Activated T-cell treated with anti-CD3 and anti-CD28 coated beads, Interleukin-2, amount 50 U/mL, for 1 hour (primary cell): ENCODE results near the gene PPIP5K1.
"Not testable (repeated sequence)": the region's sequence is repeated elsewhere in the genome, so short reads cannot be mapped to it uniquely, and the experiment has no call there.

Experiments used
- DNase-seq: peaks from one replicate; pipeline ENCODE4 v3.0.0-alpha.2; 2020

Gene PPIP5K1

DNA sequence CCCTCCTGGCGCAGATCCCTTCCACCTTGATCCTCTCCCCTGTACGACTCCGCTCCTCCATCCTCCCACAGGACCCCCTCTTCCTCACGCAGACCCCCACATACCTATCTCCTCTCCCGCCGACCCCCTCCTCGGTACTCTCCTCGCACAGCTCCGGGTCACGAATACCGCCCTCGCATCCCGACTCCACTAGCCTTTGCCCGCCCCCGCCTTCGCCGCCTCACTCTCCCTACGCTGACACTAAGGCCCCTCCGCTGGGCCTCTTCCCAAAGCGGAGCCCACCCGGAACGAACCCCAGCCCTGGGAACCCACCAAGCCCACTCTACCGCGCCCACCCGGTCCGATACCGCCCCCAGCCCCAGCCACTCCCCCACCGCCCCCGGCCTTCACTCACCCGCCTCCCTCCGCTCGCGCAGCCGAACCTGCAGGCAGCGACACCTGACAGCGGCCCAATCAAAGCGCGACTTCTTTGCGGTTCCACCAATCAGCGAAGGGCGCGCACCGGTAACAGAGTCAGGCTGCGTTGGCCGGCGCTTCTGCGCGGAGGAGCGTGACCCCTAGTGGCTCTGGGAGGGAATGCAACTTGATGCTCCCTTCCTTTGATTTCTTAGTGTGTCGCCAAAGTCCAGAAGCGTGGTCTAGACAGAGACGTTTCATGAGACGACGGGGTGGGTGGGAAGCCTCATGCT, at the start of gene PPIP5K1:
TSS of gene PPIP5K1 (minus strand) at position 431 of the 689 bp plus-strand sequence. CDS start 5,704 bp downstream, outside the sequence.
- DNase-seq = not testable (repeated sequence)

DNA sequence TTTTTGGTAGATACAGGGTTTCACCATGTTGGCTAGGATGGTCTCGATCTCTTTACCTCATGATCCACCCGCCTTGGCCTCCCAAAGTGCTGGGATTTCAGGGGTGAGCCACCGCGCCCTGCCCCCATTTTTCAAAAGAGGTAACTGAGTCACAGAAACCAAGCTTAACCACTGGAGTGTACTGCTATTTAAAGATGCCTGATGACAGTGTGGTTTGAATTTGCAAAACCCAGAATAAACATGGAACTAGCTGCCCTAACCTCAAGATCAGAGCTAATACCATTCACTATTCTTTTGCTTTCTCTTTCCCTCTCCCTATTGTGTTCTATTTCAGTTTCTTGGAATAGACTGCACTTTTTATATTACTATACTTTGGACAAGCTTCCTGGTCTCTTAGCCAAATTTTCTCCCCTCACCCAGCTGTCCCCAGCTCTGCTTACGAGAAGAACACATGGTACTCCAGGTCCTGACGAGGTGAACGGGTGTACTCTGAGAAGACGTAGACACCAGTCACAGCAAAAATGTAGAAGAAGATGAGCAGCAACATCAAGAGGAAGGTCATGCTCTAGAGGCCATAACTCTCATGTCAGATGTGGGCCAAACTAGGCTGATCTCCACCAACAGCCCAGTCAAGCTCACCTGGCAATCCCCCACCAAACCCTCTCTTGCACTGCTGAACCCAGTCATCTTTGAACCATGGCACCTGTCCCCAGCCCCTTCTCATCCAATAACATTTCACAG, 48.6 kb upstream of the PPIP5K1 start:
- not testable (repeated sequence) for DNase-seq

DNA sequence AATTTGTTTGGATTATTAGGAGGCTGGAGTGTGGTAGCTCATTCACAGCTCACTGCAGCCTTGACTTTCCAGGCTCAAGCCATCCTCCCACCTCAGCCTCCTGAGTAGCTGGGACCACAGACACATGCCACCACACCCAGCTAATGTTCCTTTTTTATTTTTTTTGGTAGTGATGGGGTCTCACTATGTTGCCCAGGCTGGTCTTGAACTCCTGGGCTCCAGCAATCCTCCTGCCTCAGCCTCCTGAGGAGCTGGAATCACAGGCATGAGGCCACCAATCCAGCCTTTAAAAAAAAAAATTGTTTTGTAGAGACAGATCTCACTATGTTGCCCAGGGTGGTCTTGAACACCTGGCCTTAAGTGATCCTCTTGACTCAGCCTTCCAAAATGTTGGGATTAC, 36.9 kb upstream of the PPIP5K1 start:
- DNase-seq = not testable (repeated sequence)

DNA sequence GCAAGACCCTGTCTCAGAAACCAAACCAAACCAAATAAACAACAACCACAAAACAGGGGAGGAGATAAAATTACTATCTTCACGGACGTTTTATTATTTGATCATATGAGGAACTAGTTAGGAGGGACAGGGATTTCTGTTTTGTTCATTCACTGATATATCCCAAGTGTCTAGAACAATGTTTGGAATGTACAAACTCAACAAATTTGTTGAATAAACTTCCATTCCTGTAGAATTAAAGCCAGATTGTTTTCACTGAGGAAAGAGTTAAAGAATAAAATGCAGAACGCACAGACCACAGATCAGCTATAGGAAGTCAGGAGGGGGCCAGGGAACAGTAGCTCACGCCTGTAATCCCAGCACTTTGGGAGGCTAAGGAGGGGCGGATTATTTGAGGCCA, 35.1 kb upstream of the PPIP5K1 start:
- no peak for DNase-seq

DNA sequence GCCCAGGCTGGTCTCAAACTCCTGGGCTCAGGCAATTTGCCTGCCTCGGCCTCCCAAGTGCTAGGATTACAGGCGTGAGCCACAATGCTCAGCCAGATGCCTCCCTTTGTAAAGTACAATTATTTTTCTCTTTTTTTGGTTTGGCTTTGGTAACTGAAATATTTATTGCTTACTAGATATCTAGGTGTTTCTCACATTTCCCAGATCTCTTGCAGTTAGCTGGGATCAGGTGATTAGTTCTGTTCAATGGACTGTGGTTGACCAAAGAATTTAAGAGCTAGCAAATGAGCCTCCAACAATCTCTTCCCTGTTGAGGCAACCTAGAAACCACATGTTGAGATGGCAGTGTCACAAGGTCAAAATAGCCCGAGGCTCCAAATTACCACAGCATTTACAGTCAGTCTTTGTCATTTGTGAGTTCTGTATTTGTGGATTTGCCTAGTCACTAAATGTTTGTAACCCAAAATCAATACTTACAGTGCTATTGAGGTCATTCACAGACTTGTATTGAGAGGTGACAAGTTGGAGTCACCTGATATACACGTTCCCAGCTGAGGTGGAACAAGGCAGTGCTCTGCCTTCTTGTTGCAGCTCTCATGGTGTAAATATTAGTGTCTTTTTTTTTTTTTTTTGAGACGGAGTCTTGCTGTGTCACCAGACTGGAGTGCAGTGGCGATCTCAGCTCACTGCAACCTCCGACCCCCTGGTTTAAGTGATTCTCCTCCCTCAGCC, 32.2 kb upstream of the PPIP5K1 start:
- not testable (repeated sequence) for DNase-seq

DNA sequence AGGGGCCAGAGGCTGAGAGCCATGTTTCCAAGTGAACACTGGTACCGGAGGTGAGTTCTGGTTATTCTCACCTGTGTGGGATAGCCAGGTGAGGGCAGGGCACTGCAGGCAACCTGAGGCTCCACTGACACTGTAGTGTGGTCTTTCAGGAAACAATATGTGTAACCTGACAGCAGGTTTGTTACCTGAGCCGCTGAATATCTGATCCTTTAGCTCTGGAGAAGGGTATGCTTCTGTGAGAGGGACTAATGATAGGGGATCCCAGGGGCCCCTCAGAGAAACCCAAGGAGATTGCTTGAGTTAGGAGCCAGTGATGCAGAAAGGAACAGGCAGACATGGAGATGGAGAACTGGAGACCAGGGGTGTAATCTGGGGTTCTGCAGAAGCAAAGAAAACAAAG, 28.7 kb upstream of the PPIP5K1 start, which contains the start of gene STRC:
TSS of gene STRC (minus strand) at position 101 of the 400 bp plus-strand sequence. CDS start at position 23, 78 bp downstream.
- DNase-seq = not testable (repeated sequence)

DNA sequence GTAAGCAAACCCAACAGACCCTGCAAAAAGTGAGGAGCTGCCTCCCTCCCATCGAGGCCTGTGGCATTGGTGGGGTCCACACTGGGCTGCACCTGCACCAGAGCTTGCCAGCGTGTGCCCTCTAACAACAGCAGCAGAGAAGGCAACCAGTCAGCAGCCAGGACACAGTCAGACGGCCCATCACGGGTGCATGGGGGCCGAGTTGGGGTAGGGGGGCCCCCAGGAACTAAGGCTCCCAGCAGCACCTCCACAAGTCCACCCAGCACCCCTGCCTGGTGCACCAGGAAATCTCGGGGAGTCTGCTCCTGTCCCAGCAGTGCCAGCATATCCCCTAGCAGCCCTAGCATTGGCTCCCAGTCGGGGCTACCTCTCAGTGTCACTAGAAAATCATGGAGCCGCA, 27.7 kb upstream of the PPIP5K1 start:
- DNase-seq = not testable (repeated sequence)

DNA sequence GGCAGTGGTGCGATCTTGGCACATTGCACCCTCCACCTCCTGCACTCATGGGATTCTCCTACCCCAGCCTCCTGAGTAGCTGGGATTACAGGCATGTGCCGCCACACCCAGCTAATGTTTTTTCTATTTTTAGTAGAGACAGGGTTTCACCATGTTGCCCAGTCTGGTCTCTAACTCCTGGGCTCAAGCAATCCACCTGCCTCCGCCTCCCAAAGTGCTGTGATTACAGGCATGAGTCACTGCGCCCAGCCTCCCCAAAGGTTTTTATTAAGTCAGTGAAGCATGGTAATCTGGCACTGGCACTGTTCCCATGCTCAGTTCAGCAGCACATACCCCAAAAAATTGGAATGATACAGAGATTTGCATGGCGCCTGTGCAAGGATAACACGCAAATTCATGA, 12.2 kb upstream of the PPIP5K1 start:
- not testable (repeated sequence) for DNase-seq

DNA sequence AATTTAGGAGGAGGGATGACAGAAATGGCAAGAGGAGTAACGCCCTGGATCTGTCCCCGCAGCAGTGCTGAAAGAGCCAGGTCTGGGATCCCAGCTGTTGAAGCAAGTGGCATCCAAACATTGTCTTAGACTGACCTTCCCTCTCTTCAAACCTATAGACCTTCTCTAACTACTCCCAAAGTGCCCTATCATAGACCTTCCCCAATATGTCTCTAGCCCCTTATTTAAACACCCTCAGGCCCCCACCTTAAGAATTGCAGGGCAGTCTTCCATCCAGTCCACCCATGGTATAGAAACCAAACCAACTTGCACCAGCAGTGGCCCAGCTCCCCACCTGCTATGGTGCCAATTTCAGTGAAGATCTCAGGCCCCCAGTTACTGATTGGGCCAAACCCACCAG, 10.2 kb upstream of the PPIP5K1 start:
- not testable (repeated sequence) for DNase-seq

DNA sequence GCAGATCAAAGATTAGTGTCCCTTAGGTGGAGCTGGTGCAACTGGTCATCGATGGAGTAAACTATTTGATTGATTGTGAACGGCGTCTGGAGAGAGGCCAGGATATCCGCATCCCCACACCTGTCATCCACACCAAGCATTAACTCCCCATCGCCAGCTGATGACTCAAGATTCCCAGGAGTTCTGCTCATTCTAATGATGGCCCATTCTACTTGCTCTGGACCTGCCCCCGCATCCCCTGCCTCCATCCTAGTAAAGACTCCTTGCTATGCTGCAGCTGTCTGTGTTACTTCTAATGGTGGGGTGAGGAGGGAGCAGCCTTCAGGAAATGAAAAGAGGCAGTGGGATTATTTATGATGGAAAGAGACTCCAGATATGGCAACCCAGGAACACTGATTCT, 9.1 kb upstream of the PPIP5K1 start:
- not testable (repeated sequence) for DNase-seq

DNA sequence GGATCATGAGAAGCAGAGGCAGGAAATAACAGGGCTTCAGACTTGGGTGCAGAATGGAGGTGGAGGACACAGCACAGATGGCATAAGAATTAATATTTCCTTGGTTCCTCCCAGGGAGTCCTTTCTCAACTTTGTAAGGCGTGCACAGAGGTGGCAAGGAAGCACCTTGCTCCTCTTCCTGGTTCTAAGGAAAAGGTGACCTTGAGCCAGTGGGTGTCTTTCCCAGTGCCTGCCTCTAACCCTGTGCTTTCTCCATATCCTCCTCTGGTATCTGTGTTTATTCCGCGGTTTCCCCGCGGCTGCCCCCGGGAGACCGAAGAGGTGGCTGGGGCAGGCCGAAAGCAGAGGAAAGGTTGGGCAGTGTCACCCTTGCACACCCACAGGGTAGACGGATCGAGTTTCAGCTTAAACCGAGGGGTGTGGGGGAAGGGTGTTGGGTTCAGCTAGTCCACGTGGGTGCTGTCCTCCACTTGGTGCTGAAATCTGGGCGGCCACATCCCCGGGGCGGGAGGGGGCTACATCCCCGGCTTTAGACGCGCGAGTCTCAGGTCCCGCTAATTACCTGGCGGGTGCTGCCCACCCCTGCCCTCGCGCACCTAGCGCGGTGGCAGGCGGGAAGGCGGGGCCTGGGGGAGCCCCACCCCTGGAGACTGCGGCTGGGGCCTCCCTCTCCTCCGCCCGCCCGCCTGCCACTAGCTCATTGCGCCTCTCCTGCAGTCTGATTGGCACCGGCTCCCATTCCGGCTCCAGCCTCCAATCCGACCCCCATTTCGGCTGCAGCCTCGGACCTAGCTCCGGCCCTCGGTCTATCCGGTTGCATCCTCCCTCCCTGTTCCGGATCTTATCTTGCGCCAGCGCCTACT, 3.6 kb upstream of the PPIP5K1 start, which contains the start of gene CKMT1B:
TSS of gene CKMT1B (plus strand) at position 700 of the 863 bp plus-strand sequence. CDS start 192 bp downstream, outside the sequence.
- not testable (repeated sequence) for DNase-seq

DNA sequence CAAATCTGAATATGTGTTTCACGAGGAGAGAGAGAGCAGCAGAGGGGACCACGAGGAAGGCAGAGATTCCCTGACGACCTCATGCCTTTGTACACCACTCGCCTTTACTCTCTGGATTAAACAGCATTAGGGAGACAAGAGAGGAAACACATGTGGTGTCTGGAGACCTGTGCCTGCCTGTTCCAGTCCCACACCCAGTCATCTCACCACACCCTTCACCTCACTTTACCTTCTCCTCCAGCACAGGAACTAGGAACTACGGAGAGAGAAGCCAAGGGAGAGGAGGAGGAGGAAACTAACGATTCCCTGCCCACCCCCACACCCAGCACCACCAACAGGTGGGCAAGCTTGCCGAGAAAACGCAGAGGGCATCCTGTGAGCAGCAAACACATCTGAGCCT, 2.8 kb upstream of the PPIP5K1 start:
- DNase-seq = not testable (repeated sequence)

DNA sequence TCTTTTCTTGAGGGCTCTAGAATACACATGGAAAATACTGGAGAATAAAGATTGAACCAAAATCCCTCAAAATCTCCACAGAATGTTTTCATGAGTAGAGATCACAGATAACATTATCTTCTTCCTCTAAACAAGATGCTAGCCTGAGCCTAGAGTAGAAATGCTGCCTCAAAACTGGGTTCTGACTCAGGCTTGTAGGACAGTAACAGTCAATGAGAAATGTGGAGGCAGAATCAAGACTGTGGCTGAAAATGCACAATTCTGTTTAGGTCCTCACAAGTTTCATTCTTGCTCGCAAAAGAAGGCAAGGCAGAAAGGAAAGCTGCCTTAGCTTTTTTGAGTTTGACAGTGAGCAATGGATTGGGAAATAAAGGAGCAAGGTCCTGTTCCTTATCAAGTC, 15.4 kb downstream of the PPIP5K1 start:
- DNase-seq = not testable (repeated sequence)

DNA sequence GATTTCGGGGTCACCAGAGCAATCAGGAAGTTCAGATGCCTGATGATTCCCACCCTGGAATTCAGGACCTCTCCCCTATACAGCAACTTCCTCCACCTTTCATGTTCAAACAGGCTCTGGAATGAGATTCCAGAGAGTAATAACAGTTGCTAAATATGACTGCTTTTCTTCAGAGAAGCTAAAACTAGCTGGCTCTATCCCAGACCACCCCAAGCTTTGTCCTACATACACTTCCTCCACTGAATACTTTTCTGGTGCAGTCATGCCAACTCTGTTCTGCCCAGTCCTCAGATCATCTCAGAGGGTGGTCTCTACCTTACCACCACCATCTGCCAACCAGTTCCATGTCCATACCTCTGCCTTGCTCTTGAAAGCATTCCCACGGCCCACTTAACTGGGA, 23.4 kb downstream of the PPIP5K1 start:
- not testable (repeated sequence) for DNase-seq

DNA sequence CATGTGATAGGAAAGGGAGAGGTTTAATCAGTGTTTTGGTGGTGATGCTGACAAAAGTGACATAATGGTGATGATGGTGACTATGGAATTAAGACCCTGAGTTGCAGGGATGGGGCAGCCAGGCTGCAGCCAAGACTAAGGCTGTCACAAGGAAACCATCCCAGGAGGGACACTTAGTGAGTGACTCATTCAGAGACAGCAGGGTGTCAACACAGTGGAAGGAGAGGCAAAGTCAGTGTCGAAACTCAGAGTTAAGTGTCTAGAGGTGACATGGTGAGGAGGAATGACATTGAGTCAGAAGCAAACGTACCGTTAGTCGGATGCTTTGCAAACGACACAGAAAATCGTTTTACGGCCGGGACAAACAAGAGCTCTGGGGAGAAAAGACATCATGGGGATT, 26.2 kb downstream of the PPIP5K1 start:
- not testable (repeated sequence) for DNase-seq

DNA sequence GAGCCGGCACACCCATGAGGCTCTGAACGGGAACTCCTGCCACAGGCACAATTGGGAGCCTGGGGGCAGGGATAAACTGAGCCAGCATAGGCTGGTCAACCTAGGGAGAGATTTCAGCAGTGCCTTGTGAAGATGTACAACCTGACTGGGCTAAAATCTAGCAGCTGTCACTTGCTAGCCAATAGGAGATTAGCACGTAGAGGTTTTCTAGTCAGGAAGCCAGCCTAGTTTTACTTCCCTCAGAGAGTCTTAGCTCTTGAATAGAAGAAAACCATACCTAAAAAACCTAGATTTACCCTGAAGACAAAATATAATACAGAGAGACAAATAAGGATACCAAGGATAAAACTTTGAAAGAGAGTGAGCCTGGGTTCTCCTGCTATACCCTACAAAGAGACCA, 27.3 kb downstream of the PPIP5K1 start:
- not testable (repeated sequence) for DNase-seq

DNA sequence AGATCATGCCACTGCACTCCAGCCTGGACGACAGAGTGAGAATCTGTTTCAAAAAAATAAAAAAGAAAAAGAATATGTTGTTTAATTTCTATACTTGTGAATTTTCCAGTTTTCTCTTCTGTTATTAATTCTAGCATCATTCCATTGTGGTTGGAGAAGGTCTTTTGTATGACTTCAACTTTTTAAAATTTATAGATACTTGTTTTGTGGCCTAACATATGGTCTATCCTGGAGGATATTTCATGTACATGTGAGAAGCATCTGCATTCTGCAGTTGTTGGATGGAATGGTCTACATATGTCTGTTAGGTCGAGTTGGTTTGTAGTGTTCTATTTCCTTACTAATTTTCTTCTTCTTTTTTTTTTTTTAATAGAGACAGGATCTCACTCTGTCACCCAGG, 37.0 kb downstream of the PPIP5K1 start:
- DNase-seq = no peak

DNA sequence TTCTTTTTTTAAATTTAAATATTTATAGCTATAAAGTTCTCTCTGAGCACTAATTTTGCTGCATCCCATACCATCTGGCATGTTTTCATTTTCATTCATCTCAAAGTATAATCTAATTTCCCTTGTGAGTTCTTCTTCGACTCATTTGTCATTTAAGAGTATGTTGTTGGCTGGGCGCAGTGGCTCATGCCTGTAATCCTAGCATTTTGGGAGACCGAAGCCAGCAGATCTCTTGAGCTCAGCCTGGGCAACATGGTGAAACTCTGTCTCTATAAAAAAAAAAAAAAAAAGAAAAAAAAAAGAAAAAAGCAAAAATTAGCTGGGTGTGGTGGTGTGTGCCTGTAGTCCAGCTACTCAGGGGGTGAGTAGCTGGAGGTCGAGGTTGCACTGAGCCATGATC, 37.8 kb downstream of the PPIP5K1 start:
- DNase-seq = no peak

DNA sequence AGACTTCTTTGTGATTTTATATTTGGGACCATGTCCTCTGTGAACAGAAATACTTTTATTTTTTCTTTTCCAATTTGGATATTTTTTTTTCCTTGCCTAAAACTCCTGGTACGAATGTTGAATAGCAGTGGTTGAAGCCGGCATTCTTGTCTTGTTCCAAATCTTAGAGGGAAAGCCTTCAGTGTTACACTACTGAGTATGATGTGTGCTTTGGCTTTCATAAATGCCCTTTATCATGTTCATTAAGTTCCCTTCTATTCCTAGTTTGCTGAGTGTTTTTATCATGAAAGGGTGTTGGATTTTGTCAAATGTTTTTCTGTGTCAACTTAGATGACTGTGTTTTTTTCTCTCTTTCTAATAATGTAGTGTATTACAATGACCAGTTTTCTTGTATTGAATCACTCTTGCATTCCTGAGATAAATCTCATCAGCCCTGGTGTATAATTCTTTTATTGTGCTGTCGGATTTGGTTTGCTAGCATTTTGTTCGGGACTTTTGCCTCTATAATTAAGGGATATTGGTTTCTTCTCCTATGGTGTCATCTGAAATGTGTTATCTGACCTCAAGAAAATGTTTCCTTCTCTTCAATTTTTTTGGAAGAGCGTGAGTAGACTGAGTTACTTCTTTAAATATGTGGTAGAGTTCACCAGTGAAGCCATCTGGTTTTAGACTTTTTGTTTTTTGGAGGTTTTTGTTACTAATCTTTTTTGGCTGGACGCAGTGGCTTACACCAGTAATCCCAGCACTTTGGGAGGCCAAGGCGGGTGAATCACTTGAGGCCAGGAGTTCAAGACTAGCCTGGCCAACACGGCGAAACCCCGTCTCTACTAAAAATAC, 39.3 kb downstream of the PPIP5K1 start:
- no peak for DNase-seq

DNA sequence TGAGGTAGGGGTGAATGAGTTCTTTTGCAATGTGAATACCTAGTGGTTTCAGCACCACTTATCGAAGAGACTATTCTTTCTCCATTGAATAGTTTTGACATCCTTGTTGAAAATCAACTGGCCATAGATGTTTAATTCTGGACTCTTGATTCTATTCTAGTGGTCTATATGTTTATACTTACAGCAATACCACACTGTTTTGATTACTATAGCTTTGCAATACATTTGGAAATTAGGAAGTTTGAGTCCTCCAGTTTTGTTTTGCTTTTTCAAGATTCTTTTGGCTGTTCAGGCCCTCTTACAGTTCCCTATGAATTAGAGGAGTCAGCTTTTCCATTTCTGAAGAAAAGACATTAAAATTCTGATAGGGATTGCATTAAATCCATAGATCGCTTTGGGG, 42.5 kb downstream of the PPIP5K1 start:
- no peak for DNase-seq

DNA sequence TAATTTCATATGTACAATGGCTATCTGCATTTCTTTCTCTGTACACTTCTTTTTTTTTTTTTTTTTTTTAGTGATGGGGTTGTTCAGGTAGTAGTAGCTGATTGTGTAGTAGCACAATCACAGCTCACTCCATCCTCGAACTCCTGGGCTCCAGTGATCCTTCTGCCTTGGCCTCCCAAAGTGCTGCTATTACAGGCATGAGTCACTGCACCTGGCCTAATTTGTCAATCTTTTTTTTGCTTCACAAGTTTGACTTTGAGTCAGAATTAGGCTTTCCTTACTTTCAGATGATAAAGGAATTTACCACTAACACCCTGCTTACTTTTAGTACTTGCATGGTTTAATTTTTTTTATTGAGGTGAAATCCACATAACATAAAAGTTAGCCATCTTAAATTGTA, 44.6 kb downstream of the PPIP5K1 start:
- DNase-seq = no peak
